Measurements from ENCODE around the gene SHCBP1.
A peak's percentile ranks its signal among the peaks of the same experiment; 100 is the strongest.
"Not testable (repeated sequence)": the region's sequence is repeated elsewhere in the genome, so short reads cannot be mapped to it uniquely, and the experiment has no call there.

SHCBP1 gene

GRCh38 chr16:46621006-46621933 is at the start of gene SHCBP1:
Gene SHCBP1 (minus strand): TSS chr16:46621379. CDS start chr16:46621359, 20 bp downstream.
- DNase-seq (ENCODE audit: low spot score), result peak; percentile 93

GRCh38 chr16:46662123-46662522 is 40.9 kb upstream of the SHCBP1 start:
- DNase-seq (ENCODE audit: low spot score), result no peak

GRCh38 chr16:46658925-46659324 is 37.7 kb upstream of the SHCBP1 start:
- DNase-seq (ENCODE audit: low spot score), result peak; percentile 36

GRCh38 chr16:46651305-46651704 is 30.1 kb upstream of the SHCBP1 start:
- DNase-seq (ENCODE audit: low spot score), result no peak

GRCh38 chr16:46650254-46650623 is 29.1 kb upstream of the SHCBP1 start:
- no peak for DNase-seq (ENCODE audit: low spot score)

GRCh38 chr16:46649588-46650253 is 28.5 kb upstream of the SHCBP1 start:
- no peak for DNase-seq (ENCODE audit: low spot score)

GRCh38 chr16:46648656-46649055 is 27.5 kb upstream of the SHCBP1 start:
- no peak for DNase-seq (ENCODE audit: low spot score)

- no peak for DNase-seq (ENCODE audit: low spot score)
Measured at GRCh38 chr16:46638947-46639925, 18.1 kb upstream of the SHCBP1 start.

GRCh38 chr16:46632778-46633733 is 11.9 kb upstream of the SHCBP1 start:
- DNase-seq (ENCODE audit: low spot score), result no peak

GRCh38 chr16:46629331-46630219 is 8.4 kb upstream of the SHCBP1 start:
- DNase-seq (ENCODE audit: low spot score), result no peak

- DNase-seq (ENCODE audit: low spot score), result no peak
Measured at GRCh38 chr16:46627746-46628145, 6.6 kb upstream of the SHCBP1 start.

GRCh38 chr16:46626681-46627080 is 5.5 kb upstream of the SHCBP1 start:
- not testable (repeated sequence) for DNase-seq (ENCODE audit: low spot score)

GRCh38 chr16:46624862-46625261 is 3.7 kb upstream of the SHCBP1 start:
- DNase-seq (ENCODE audit: low spot score), result not testable (repeated sequence)

- not testable (repeated sequence) for DNase-seq (ENCODE audit: low spot score)
Measured at GRCh38 chr16:46623707-46624106, 2.5 kb upstream of the SHCBP1 start.

- not testable (repeated sequence) for DNase-seq (ENCODE audit: low spot score)
Measured at GRCh38 chr16:46623246-46623645, 2.1 kb upstream of the SHCBP1 start.

- no peak for DNase-seq (ENCODE audit: low spot score)
Measured at GRCh38 chr16:46621934-46622676, 926 bp upstream of the SHCBP1 start.

- DNase-seq (ENCODE audit: low spot score), result peak; percentile 54
Measured at GRCh38 chr16:46620266-46621005, 743 bp downstream of the SHCBP1 start.

- no peak for DNase-seq (ENCODE audit: low spot score)
Measured at GRCh38 chr16:46618516-46618915, 2.7 kb downstream of the SHCBP1 start.

Measured in germinal center (tissue), 1 donor.